ENCODE measurements around the gene TRAK1.
A peak's percentile ranks its signal among the peaks of the same experiment; 100 is the strongest.

The TRAK1 gene

GRCh38 chr3:42159706-42160472 is 68.7 kb downstream of the TRAK1 start:
- 0 out of 2 replicates have a peak, but pooled peaks have one; percentile 14 for TF ChIP-seq POLR2AphosphoS5 (IDR thresholded peaks at IDR 0.05; ENCODE audit: low read depth, low read length)
- TF ChIP-seq TAF1 (IDR thresholded peaks at IDR 0.05; ENCODE audit: low read depth, low read length): no peak
- FAIRE-seq (peak; percentile 92), DNase-seq (ENCODE audit: insufficient read length, low spot score) (peak; percentile 56)

DNA sequence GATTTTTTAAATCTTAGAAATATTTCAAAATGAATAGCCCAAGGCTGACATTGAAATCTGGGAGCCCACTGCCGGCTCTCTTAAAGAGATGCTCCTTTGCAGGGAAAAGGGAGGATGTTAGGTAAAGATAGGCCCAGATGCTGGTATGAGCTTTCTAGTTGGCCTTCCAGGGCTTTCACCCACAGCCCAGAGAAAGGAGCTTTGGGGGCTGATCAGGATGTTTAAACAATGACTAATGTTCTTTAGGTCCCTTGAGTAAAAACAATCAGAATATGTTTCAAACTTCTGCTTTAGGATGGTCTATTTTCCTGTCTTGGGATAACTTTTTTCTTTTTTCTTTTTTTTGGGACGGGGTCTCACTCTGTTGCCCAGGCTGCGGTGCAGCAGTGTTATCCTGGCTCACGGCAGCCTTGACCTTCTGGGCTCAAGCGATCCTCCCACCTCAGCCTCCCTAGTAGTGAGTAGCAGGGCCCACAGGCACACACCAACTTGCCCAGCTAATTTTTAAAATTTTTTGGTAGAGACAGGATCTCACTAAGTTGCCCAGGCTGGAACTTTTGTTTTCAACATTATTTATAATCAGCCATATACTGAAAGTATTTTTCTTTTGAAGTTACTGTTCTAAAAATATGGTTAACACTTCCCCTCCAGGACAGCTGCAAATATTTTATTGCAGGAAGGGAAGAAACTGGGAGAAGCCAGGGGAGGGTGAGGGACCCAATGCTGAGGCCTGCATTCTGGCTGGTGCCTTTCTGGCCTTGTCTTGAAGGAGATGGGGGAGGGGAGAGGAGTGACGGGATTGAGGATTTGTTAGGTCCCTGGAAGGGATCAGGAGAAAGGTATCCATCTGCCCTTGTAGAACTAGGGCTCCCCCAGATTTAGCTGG is 70.1 kb downstream of the TRAK1 start:
- TF ChIP-seq PAX5 (IDR thresholded peaks at IDR 0.05; ENCODE audit: insufficient read depth, low read length, severe bottlenecking) (no peak), POU2F2 (IDR thresholded peaks at IDR 0.05; ENCODE audit: low read depth, low read length) (no peak), POLR2AphosphoS5 (IDR thresholded peaks at IDR 0.05; ENCODE audit: low read depth, low read length) (no peak), POLR2A (IDR thresholded peaks at IDR 0.05; ENCODE audit: low read depth, low read length) (no peak), TAF1 (IDR thresholded peaks at IDR 0.05; ENCODE audit: low read depth, low read length) (no peak)
- no peak for DNase-seq (ENCODE audit: insufficient read length, low spot score)
- FAIRE-seq: no peak

- TF ChIP-seq SPI1 (IDR thresholded peaks at IDR 0.05; ENCODE audit: low read depth, low read length) (no peak), PAX5 (IDR thresholded peaks at IDR 0.05; ENCODE audit: insufficient read depth, low read length, severe bottlenecking) (no peak), POLR2AphosphoS5 (IDR thresholded peaks at IDR 0.05; ENCODE audit: low read depth, low read length) (no peak), POLR2A (IDR thresholded peaks at IDR 0.05; ENCODE audit: low read depth, low read length) (no peak), TAF1 (IDR thresholded peaks at IDR 0.05; ENCODE audit: low read depth, low read length) (no peak), POU2F2 (IDR thresholded peaks at IDR 0.05; ENCODE audit: low read depth, low read length) (no peak)
- DNase-seq (ENCODE audit: insufficient read length, low spot score): no peak
- FAIRE-seq: no peak
Measured at GRCh38 chr3:42162462-42162861, 71.3 kb downstream of the TRAK1 start.

DNA sequence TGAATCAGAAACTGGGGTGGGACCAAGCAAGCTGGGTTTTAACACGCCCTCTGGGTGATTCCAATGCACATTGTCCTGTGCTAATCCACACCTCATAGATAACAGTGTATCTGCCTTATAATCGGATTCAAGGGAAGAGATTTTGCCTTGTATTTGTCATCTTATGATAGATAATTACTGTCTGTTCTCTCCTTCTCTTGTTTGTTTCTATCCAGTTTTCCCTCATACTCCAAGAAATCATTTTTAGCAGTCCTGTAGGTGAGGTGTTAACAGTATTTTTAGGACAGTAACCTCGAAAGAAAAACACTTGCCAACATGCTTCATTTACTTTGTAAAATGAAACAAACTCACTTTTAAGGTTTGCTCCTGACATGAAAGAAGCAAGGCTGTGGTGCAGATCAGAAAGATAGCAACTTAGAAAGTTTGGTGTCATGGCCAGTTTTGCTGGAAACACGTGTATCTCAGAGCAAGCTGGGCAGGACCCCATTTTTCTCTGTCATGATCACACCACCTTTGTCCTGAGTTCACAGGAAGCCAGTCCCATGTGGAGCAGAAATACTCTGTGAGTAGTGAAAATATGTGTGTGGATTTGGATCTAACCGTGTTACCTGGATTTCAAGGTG is 72.6 kb downstream of the TRAK1 start:
- DNase-seq (ENCODE audit: insufficient read length, low spot score) (no peak), FAIRE-seq (peak; percentile 26)
- no peak for TF ChIP-seq POLR2A (IDR thresholded peaks at IDR 0.05; ENCODE audit: low read depth, low read length)
- TF ChIP-seq POLR2AphosphoS5 (IDR thresholded peaks at IDR 0.05; ENCODE audit: low read depth, low read length): no peak
- TF ChIP-seq PAX5 (IDR thresholded peaks at IDR 0.05; ENCODE audit: insufficient read depth, low read length, severe bottlenecking): no peak
- no peak for TF ChIP-seq POU2F2 (IDR thresholded peaks at IDR 0.05; ENCODE audit: low read depth, low read length)
- TF ChIP-seq TAF1 (IDR thresholded peaks at IDR 0.05; ENCODE audit: low read depth, low read length): no peak
- TF ChIP-seq SPI1 (IDR thresholded peaks at IDR 0.05; ENCODE audit: low read depth, low read length): no peak

- no peak for FAIRE-seq
- no peak for TF ChIP-seq POLR2AphosphoS5 (IDR thresholded peaks at IDR 0.05; ENCODE audit: low read depth, low read length)
- TF ChIP-seq TAF1 (IDR thresholded peaks at IDR 0.05; ENCODE audit: low read depth, low read length): no peak
- TF ChIP-seq POLR2A (IDR thresholded peaks at IDR 0.05; ENCODE audit: low read depth, low read length): no peak
- TF ChIP-seq SPI1 (IDR thresholded peaks at IDR 0.05; ENCODE audit: low read depth, low read length): no peak
- TF ChIP-seq POU2F2 (IDR thresholded peaks at IDR 0.05; ENCODE audit: low read depth, low read length): no peak
- TF ChIP-seq PAX5 (IDR thresholded peaks at IDR 0.05; ENCODE audit: insufficient read depth, low read length, severe bottlenecking): no peak
- DNase-seq (ENCODE audit: insufficient read length, low spot score): no peak
Measured at GRCh38 chr3:42164656-42165055, 73.5 kb downstream of the TRAK1 start.

- no peak for FAIRE-seq
- DNase-seq (ENCODE audit: insufficient read length, low spot score): no peak
- no peak for TF ChIP-seq PAX5 (IDR thresholded peaks at IDR 0.05; ENCODE audit: insufficient read depth, low read length, severe bottlenecking)
- no peak for TF ChIP-seq POLR2A (IDR thresholded peaks at IDR 0.05; ENCODE audit: low read depth, low read length)
- no peak for TF ChIP-seq SPI1 (IDR thresholded peaks at IDR 0.05; ENCODE audit: low read depth, low read length)
- TF ChIP-seq TAF1 (IDR thresholded peaks at IDR 0.05; ENCODE audit: low read depth, low read length): no peak
- TF ChIP-seq POLR2AphosphoS5 (IDR thresholded peaks at IDR 0.05; ENCODE audit: low read depth, low read length): no peak
- no peak for TF ChIP-seq POU2F2 (IDR thresholded peaks at IDR 0.05; ENCODE audit: low read depth, low read length)
Measured at GRCh38 chr3:42165211-42165610, 74.1 kb downstream of the TRAK1 start.

DNA sequence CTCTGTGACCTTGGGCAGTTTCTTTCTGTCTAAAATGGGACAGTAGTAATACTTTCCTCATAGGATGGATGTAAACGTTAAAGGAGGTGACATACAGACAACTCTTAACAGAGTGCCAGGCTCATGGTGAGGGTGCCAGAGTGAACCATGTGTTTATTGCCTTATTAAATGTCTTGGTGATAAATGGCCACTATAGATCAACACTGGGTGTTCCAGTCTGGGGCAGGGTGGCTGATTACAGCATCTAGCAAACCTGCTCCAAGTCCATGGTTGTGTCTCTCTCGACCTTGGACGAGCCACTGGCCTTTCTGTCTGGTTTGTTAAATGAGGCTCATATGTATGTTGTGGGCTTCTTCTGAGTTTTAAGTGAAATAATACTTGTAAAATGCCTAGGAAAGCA is 75.1 kb downstream of the TRAK1 start:
- FAIRE-seq (peak; percentile 13), DNase-seq (ENCODE audit: insufficient read length, low spot score) (no peak)
- no peak for TF ChIP-seq SPI1 (IDR thresholded peaks at IDR 0.05; ENCODE audit: low read depth, low read length)
- no peak for TF ChIP-seq TAF1 (IDR thresholded peaks at IDR 0.05; ENCODE audit: low read depth, low read length)
- TF ChIP-seq POLR2AphosphoS5 (IDR thresholded peaks at IDR 0.05; ENCODE audit: low read depth, low read length): no peak
- no peak for TF ChIP-seq POLR2A (IDR thresholded peaks at IDR 0.05; ENCODE audit: low read depth, low read length)
- TF ChIP-seq POU2F2 (IDR thresholded peaks at IDR 0.05; ENCODE audit: low read depth, low read length): no peak
- no peak for TF ChIP-seq PAX5 (IDR thresholded peaks at IDR 0.05; ENCODE audit: insufficient read depth, low read length, severe bottlenecking)

GRCh38 chr3:42166662-42167300 is 75.6 kb downstream of the TRAK1 start:
- no peak for FAIRE-seq
- no peak for DNase-seq (ENCODE audit: insufficient read length, low spot score)
- TF ChIP-seq SPI1 (IDR thresholded peaks at IDR 0.05; ENCODE audit: low read depth, low read length) (no peak), POU2F2 (IDR thresholded peaks at IDR 0.05; ENCODE audit: low read depth, low read length) (no peak), POLR2AphosphoS5 (IDR thresholded peaks at IDR 0.05; ENCODE audit: low read depth, low read length) (no peak), POLR2A (IDR thresholded peaks at IDR 0.05; ENCODE audit: low read depth, low read length) (no peak), TAF1 (IDR thresholded peaks at IDR 0.05; ENCODE audit: low read depth, low read length) (no peak), PAX5 (IDR thresholded peaks at IDR 0.05; ENCODE audit: insufficient read depth, low read length, severe bottlenecking) (no peak)

All from GM12891 (cell line).